Thoracic aorta (tissue), 2 donors: ENCODE data around the gene GTSF1L. TPM values are rescaled to one million over a fixed set of nuclear protein-coding genes. Genes with fewer than 3 reads are reported as not detected.

Source experiments
- ATAC-seq: fragments of 150-250 bp; one replicate; pipeline ENCODE4 v1.8.0; 2017; ENCODE audit warnings: low read depth; ENCODE audit not compliant: insufficient number of reproducible peaks, low FRiP score
- DNase-seq: peaks from one replicate; pipeline ENCODE4 v3.0.0-alpha.2; 2020; ENCODE audit warnings: low spot score
- H3K27ac ChIP-seq, 2 donors: fragments of 200-600 bp; sonication (generic); 1 replicate in 1 of 2; 2 replicates in 1 of 2; pipeline ENCODE4 v1.5.1; 2016; ENCODE audit warnings: mild to moderate bottlenecking in 2 of 2, moderate library complexity in 2 of 2
- H3K27me3 ChIP-seq: fragments of 200-600 bp; sonication (generic); replicated peaks from 2 replicates; pipeline ENCODE4 v1.6.0; 2016; ENCODE audit warnings: mild to moderate bottlenecking; ENCODE audit not compliant: insufficient read depth
- H3K36me3 ChIP-seq: fragments of 200-600 bp; sonication (generic); one replicate; pipeline ENCODE4 v1.5.1; 2016
- H3K4me1 ChIP-seq, 2 donors: fragments of 200-600 bp; sonication (generic); 1 replicate in 1 of 2; 2 replicates in 1 of 2; pipeline versions ENCODE4 v1.5.1 to v1.6.0; 2016; ENCODE audit warnings: low read depth in 2 of 2, mild to moderate bottlenecking in 1 of 2; ENCODE audit not compliant: control insufficient read depth in 1 of 2
- H3K4me3 ChIP-seq: fragments of 200-600 bp; sonication (generic); 2 replicates; pipeline ENCODE4 v1.5.1; 2016; ENCODE audit warnings: mild to moderate bottlenecking
- H3K9me3 ChIP-seq: fragments of 200-600 bp; sonication (generic); 2 replicates; pipeline ENCODE4 v1.5.1; 2016
- CTCF ChIP-seq: fragments of 200-600 bp; sonication (generic); IDR thresholded peaks from one replicate; pipeline ENCODE4 v1.5.1; 2019; ENCODE audit warnings: antibody characterized with exemption
- total RNA-seq, 2 donors: library from RNA; depleted of rRNA; stranded (reverse); fragments of >200 nt; gene quantifications; one replicate each; pipeline versions ENCODE4 v1.1.0 to v1.2.3, GENCODE V29; 2016

Gene GTSF1L
- total RNA-seq, 2 donors from 2014 or later = not detected

- ATAC-seq = no peak
- TF ChIP-seq CTCF = no peak
- H3K9me3 ChIP-seq = no peaks in the 10 kb centered on the region
- H3K4me1 ChIP-seq = no peaks in the 10 kb centered on the region
- no peak overlapping the region for H3K4me3 ChIP-seq
- no peak overlapping the region for H3K27ac ChIP-seq
- no peaks in the 10 kb centered on the region for H3K36me3 ChIP-seq
- no peak for DNase-seq
- no peaks in the 10 kb centered on the region for H3K27me3 ChIP-seq
Observed at GRCh38 chr20:43691928-43692524, 34.8 kb downstream of the GTSF1L start.

GRCh38 chr20:43690943-43691598 is 35.7 kb downstream of the GTSF1L start:
- Histone ChIP-seq H3K27me3 (no peaks in the 10 kb centered on the region), H3K9me3 (no peaks in the 10 kb centered on the region), H3K36me3 (no peaks in the 10 kb centered on the region), H3K4me3 (no peak overlapping the region), H3K27ac (no peak overlapping the region), H3K4me1 (no peaks in the 10 kb centered on the region)
- no peak for ATAC-seq
- no peak for TF ChIP-seq CTCF
- DNase-seq = no peak

- Histone ChIP-seq H3K9me3 (no peaks in the 10 kb centered on the region), H3K4me1 (no peaks in the 10 kb centered on the region), H3K36me3 (no peaks in the 10 kb centered on the region), H3K27ac (no peak overlapping the region), H3K4me3 (no peak overlapping the region), H3K27me3 (no peaks in the 10 kb centered on the region)
- no peak for TF ChIP-seq CTCF
- no peak for DNase-seq
- ATAC-seq = no peak
Observed at GRCh38 chr20:43689165-43689564, 37.6 kb downstream of the GTSF1L start.

- Histone ChIP-seq H3K36me3 (no peaks in the 10 kb centered on the region), H3K4me3 (no peak overlapping the region), H3K9me3 (no peaks in the 10 kb centered on the region), H3K27ac (no peak overlapping the region), H3K4me1 (peaks cover 0 to 3% of the 10 kb centered on the region in 2 donors), H3K27me3 (no peaks in the 10 kb centered on the region)
- no peak for TF ChIP-seq CTCF
- DNase-seq (no peak), ATAC-seq (no peak)
Observed at GRCh38 chr20:43686820-43687219, 40.0 kb downstream of the GTSF1L start.

GRCh38 chr20:43682446-43682845 is 44.4 kb downstream of the GTSF1L start:
- DNase-seq (no peak), ATAC-seq (no peak)
- no peak overlapping the region for H3K27ac ChIP-seq
- no peaks in the 10 kb centered on the region for H3K9me3 ChIP-seq
- H3K4me1 ChIP-seq = peaks cover 0 to 8% of the 10 kb centered on the region in 2 donors
- H3K36me3 ChIP-seq = no peaks in the 10 kb centered on the region
- TF ChIP-seq CTCF = no peak
- no peak overlapping the region for H3K4me3 ChIP-seq
- no peaks in the 10 kb centered on the region for H3K27me3 ChIP-seq
